NCI-H1436 (cell line): ENCODE measurements around the gene ZNF615.
A peak's percentile ranks its signal among the peaks of the same experiment; 100 is the strongest.
"Not testable (repeated sequence)": the region's sequence is repeated elsewhere in the genome, so short reads cannot be mapped to it uniquely, and the experiment has no call there.

Source experiments
- DNase-seq: peaks from one replicate; lab custom pipeline; 2025; lab: John Stamatoyannopoulos, UW

Gene ZNF615

GRCh38 chr19:52007806-52008557 lies at the start of gene ZNF615:
ZNF615 (minus strand) TSS chr19:52008211; CDS start chr19:52003711, 4,500 bp downstream.
- DNase-seq, result peak; percentile 90

GRCh38 chr19:52056480-52056879 lies 48.5 kb upstream of the ZNF615 start:
- not testable (repeated sequence) for DNase-seq

- peak; percentile 51 for DNase-seq
Measured at GRCh38 chr19:52051736-52052135, 43.7 kb upstream of the ZNF615 start.

- peak; percentile 87 for DNase-seq
Measured at GRCh38 chr19:52048555-52049501, 40.8 kb upstream of the ZNF615 start, which contains the start of gene ZNF432. ZNF432 (minus strand) TSS chr19:52048838; CDS start chr19:52046868, 1,970 bp downstream.

GRCh38 chr19:52039169-52039568 lies 31.2 kb upstream of the ZNF615 start:
- no peak for DNase-seq

GRCh38 chr19:52034051-52034728 lies 26.2 kb upstream of the ZNF615 start:
- DNase-seq, result no peak

GRCh38 chr19:52028780-52029123 lies 20.7 kb upstream of the ZNF615 start:
- DNase-seq, result no peak

- peak; percentile 79 for DNase-seq
Measured at GRCh38 chr19:52028027-52028779, 20.2 kb upstream of the ZNF615 start, which contains the start of gene ZNF614. ZNF614 (minus strand) TSS chr19:52028379; CDS start chr19:52025745, 2,634 bp downstream.

DNA sequence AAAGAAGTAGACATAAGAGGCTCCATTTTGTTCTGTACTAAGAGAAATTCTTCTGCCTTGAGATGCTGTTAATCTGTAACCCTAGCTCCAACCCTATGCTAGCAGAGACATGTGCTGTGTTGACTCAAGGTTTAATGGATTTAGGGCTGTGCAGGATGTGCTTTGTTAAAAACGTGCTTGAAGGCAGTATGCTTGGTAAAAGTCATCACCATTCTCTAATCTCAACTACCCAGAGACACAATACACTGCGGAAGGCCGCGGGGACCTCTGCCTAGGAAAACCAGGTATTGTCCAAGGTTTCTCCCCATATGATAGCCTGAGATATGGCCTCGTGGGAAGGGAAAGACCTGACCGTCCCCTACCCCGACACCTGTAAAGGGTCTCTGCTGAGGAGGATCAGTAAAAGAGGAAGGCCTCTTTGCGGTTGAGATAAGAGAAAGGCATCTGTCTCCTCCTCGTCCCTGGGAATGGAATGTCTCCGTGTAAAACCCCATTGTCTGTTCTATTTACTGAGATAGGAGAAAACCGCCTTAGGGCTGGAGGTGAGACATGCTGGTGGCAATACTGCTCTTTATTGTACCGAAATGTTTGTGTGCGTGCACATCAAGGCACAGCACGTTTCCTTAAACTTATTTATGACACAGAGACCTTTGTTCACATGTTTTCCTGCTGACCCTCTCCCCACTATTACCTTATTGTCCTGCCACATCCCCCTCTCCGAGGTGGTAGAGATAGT lies 18.4 kb upstream of the ZNF615 start:
- not testable (repeated sequence) for DNase-seq

GRCh38 chr19:52024478-52024877 lies 16.5 kb upstream of the ZNF615 start:
- not testable (repeated sequence) for DNase-seq

- no peak for DNase-seq
Measured at GRCh38 chr19:52022193-52022592, 14.2 kb upstream of the ZNF615 start.

GRCh38 chr19:52020506-52020905 lies 12.5 kb upstream of the ZNF615 start:
- no peak for DNase-seq

DNA sequence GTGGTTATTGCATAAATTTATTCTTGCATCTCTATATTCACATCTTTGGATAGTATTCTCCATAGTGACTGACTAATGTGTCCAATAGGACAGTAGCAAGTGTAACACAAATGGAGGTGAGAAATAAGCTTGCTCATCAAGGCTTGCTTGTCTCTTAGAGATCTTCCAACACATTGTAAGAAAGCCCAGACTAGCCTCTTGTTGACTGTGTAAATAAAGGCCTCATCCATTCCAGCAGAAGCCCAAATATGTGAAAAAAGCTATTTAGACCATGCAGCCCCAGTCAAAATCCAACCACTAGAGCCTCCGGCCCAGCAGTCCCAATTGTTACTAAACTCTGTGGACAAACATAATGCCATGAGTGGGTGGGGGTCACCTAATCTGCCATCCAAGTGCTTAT lies 2.7 kb upstream of the ZNF615 start:
- no peak for DNase-seq

GRCh38 chr19:52007451-52007805 lies 583 bp downstream of the ZNF615 start:
- DNase-seq, result no peak

DNA sequence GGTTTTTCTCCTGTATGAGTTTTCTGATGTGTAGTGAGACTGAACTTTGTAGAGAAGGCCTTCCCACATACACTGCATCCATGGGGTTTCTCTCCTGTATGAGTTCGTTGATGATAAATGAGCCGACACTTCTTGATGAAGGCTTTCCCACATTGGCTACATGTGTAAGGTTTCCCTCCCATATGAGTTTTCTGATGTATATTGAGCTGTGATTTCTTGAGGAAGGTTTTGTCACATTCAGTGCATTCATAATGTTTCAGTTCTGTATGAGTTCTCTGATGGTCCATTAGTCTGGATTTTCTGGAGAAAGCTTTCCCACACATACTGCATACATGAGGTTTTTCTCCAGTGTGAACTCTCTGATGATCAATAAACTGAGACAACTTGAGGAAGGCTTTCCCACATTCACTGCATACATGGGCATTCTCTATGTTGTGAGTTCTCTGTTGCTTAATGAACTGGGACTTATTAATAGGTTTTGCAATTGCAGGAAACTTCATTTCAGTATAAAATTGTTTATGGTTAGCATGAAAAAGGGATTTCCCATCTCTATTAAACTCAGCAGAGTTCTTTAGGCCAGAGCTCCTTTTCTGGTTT lies 13.9 kb downstream of the ZNF615 start:
- DNase-seq, result no peak

DNA sequence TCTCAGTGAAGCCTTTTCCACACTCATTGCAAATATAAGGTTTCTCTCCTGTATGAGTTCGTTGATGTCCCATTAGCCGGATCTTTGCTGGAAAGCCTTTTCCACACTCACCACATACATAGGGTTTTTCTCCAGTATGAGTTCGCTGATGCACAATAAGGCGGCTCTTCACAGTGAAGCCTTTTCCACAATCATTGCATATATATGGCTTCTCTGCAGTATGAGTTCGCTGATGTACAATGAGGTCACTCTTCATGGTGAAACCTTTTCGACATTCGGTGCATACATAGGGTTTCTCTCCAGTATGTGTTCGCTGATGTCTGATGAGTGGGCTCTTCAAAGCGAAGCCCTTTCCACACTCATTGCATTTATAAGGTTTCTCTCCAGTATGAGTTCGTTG lies 14.6 kb downstream of the ZNF615 start:
- no peak for DNase-seq

DNA sequence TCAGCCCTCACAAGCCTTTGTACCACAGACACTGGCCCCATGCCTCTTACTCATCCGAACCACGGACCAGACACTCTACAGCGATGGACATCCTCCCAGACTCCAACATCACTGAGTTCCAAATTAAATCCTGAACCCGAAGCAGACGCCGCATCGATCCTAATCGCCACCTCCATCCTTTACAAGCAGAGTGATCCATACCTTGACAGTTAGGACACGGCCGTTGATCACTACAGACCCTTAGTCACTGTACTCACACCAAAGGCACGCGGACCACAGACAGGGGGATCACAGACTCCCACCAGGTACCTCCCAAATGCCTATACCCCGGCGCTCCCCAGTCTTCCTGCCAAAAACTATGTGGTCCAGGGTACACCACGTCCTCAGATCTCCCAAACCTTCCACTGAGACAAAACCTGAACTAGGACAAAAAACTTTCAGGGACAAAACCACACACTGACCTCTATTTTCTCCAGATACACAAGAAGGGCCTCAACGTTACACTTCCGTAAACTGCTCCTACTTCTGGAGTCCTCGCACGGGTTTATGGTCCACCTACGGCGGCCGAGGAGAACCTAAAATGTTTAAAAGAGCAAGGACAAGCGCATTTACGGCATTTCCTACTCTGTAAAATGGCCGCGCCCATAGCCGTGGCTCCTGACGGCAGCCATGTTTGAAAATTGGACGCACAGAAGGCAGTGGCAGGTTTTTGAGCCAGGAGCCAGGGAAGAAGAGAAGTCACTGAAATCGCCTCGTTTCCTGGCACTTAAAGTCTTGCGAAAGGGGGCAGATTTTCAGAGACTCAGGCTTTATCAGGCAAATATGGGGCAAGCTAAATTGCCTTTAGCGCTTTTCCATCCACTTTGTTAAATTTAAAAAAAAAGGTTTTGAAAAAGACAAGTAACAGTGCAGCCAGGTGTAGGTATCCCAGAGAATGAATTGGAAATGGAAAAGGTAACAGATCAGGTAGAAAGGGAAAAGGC lies 21.4 kb downstream of the ZNF615 start, which contains the start of gene ZNF350:
Gene ZNF350 (minus strand): TSS at position 532 of the 983 bp plus-strand sequence. CDS start 12,480 bp downstream, outside the sequence.
- DNase-seq, result peak; percentile 96

- DNase-seq, result no peak
Measured at GRCh38 chr19:51983361-51983760, 24.6 kb downstream of the ZNF615 start.

DNA sequence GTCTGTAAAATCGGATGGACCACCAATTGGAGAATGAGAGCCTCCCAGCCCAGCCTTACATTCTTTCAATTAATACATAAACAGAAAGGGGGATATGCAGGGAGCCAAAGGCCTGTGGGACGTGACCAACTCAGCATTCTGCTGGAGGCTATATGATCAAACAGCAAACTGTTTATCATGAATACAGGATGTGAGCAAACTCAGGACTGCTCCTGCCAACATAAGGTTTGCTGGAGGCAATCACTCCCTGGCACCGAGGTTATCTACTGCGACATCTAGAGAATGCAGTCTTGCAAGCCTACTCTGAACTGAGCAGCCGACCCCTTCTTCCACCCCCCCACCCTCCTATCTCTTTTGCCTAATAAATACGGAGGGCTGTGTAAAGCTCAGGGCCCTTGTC lies 27.1 kb downstream of the ZNF615 start:
- DNase-seq, result not testable (repeated sequence)
